Measurements from ENCODE around the gene IMMP2L.

GRCh38 chr7:111568419-111568818 is 6.1 kb upstream of the IMMP2L start:
- TF ChIP-seq, protein P1, sequence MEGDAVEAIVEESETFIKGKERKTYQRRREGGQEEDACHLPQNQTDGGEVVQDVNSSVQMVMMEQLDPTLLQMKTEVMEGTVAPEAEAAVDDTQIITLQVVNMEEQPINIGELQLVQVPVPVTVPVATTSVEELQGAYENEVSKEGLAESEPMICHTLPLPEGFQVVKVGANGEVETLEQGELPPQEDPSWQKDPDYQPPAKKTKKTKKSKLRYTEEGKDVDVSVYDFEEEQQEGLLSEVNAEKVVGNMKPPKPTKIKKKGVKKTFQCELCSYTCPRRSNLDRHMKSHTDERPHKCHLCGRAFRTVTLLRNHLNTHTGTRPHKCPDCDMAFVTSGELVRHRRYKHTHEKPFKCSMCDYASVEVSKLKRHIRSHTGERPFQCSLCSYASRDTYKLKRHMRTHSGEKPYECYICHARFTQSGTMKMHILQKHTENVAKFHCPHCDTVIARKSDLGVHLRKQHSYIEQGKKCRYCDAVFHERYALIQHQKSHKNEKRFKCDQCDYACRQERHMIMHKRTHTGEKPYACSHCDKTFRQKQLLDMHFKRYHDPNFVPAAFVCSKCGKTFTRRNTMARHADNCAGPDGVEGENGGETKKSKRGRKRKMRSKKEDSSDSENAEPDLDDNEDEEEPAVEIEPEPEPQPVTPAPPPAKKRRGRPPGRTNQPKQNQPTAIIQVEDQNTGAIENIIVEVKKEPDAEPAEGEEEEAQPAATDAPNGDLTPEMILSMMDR (IDR thresholded peaks at IDR 0.05): no peak
- TF ChIP-seq EZH2 (IDR thresholded peaks at IDR 0.05): no peak
- no peak for TF ChIP-seq EZH2phosphoT487 (IDR thresholded peaks at IDR 0.05)
